Urothelium cell line (cell line): ENCODE results near the gene KLRC1.
"Not testable (repeated sequence)": the region's sequence is repeated elsewhere in the genome, so short reads cannot be mapped to it uniquely, and the experiment has no call there.

Experiments used
- DNase-seq: peaks from one replicate; pipeline ENCODE4 v3.0.0; 2011; ENCODE audit warnings: low spot score, mixed read lengths
- FAIRE-seq: peaks from 2 replicates; lab custom pipeline; 2011; peaks lifted over from hg19 to GRCh38; lab: Jason Lieb, UNC

The KLRC1 gene

GRCh38 chr12:10453156-10453555 lies at the start of gene KLRC1:
TSS of gene KLRC1 (minus strand) at chr12:10453377. CDS start at chr12:10451156, 2,221 bp downstream.
- DNase-seq: no peak
- no peak for FAIRE-seq

- FAIRE-seq (no peak), DNase-seq (no peak)
Measured at GRCh38 chr12:10501030-10501429, 47.9 kb upstream of the KLRC1 start.

GRCh38 chr12:10498042-10498441 lies 44.9 kb upstream of the KLRC1 start:
- DNase-seq (no peak), FAIRE-seq (peak; percentile 50)

GRCh38 chr12:10497602-10498001 lies 44.4 kb upstream of the KLRC1 start:
- no peak for DNase-seq
- peak; percentile 62 for FAIRE-seq

GRCh38 chr12:10491766-10492165 lies 38.6 kb upstream of the KLRC1 start:
- FAIRE-seq (no peak), DNase-seq (no peak)

GRCh38 chr12:10487328-10487727 lies 34.2 kb upstream of the KLRC1 start:
- FAIRE-seq, DNase-seq: not testable (repeated sequence)

GRCh38 chr12:10481901-10482300 lies 28.7 kb upstream of the KLRC1 start:
- not testable (repeated sequence) for DNase-seq, FAIRE-seq

- DNase-seq, FAIRE-seq: not testable (repeated sequence)
Measured at GRCh38 chr12:10472808-10473207, 19.6 kb upstream of the KLRC1 start.

GRCh38 chr12:10469701-10470100 lies 16.5 kb upstream of the KLRC1 start:
- no peak for FAIRE-seq
- no peak for DNase-seq

- DNase-seq (no peak), FAIRE-seq (no peak)
Measured at GRCh38 chr12:10466311-10466710, 13.1 kb upstream of the KLRC1 start.

GRCh38 chr12:10457760-10458159 lies 4.6 kb upstream of the KLRC1 start:
- DNase-seq (no peak), FAIRE-seq (no peak)

GRCh38 chr12:10456856-10457255 lies 3.7 kb upstream of the KLRC1 start:
- DNase-seq: no peak
- no peak for FAIRE-seq

GRCh38 chr12:10455766-10456165 lies 2.6 kb upstream of the KLRC1 start:
- no peak for DNase-seq
- FAIRE-seq: no peak

GRCh38 chr12:10454531-10454930 lies 1.4 kb upstream of the KLRC1 start:
- DNase-seq: no peak
- no peak for FAIRE-seq

GRCh38 chr12:10448236-10448635 lies 4.9 kb downstream of the KLRC1 start:
- no peak for DNase-seq
- no peak for FAIRE-seq

- peak; percentile 92 for FAIRE-seq
- DNase-seq: not testable (repeated sequence)
Measured at GRCh38 chr12:10446052-10446451, 7.1 kb downstream of the KLRC1 start.

GRCh38 chr12:10441144-10441543 lies 12.0 kb downstream of the KLRC1 start:
- peak; percentile 99 for FAIRE-seq

GRCh38 chr12:10439608-10440274 lies 13.4 kb downstream of the KLRC1 start:
- FAIRE-seq: peak; percentile 99
- DNase-seq: not testable (repeated sequence)

More at GRCh38 chr12:10441144-10441543, 12.0 kb downstream of the KLRC1 start:
- DNase-seq: not testable (repeated sequence)

GRCh38 chr12:10437601-10438000 lies 15.6 kb downstream of the KLRC1 start:
- FAIRE-seq: peak; percentile 99
- not testable (repeated sequence) for DNase-seq

GRCh38 chr12:10435816-10436215 lies 17.4 kb downstream of the KLRC1 start, which contains the start of gene KLRC2:
TSS of gene KLRC2 (minus strand) at chr12:10436010. CDS start at chr12:10435986, 24 bp downstream.
- DNase-seq: not testable (repeated sequence)
- FAIRE-seq: peak; percentile 62

- FAIRE-seq: peak; percentile 95
- DNase-seq: not testable (repeated sequence)
Measured at GRCh38 chr12:10430623-10431022, 22.6 kb downstream of the KLRC1 start.

- peak; percentile 5 for FAIRE-seq
Measured at GRCh38 chr12:10425938-10426337, 27.2 kb downstream of the KLRC1 start.

More at GRCh38 chr12:10425938-10426337, 27.2 kb downstream of the KLRC1 start:
- not testable (repeated sequence) for DNase-seq
